ENCODE data around the gene LRRC3.

LRRC3 gene

GRCh38 chr21:44456214-44456914, 1.1 kb downstream of the LRRC3 start:
- Mint-ChIP-seq H3K27me3 (peaks cover 13% of the 10 kb centered on the region), H3K4me3 (peak overlapping the region; percentile 57), H3K36me3 (ENCODE audit: low read depth) (no peaks in the 10 kb centered on the region), H3K9me3 (peaks cover 3% of the 10 kb centered on the region), H3K4me1 (ENCODE audit: low read depth) (peaks cover 4% of the 10 kb centered on the region), H3K27ac (no peak overlapping the region)
- no peak for DNase-seq

GRCh38 chr21:44456915-44457736, 1.8 kb downstream of the LRRC3 start:
- H3K27ac Mint-ChIP-seq: no peak overlapping the region
- H3K36me3 Mint-ChIP-seq (ENCODE audit: low read depth): no peaks in the 10 kb centered on the region
- DNase-seq: no peak
- peak overlapping the region; percentile 57 for H3K4me3 Mint-ChIP-seq
- H3K9me3 Mint-ChIP-seq: peaks cover 3% of the 10 kb centered on the region
- H3K27me3 Mint-ChIP-seq: peaks cover 12% of the 10 kb centered on the region
- peaks cover 4% of the 10 kb centered on the region for H3K4me1 Mint-ChIP-seq (ENCODE audit: low read depth)

GRCh38 chr21:44458971-44459711, 3.8 kb downstream of the LRRC3 start:
- H3K27ac Mint-ChIP-seq: no peak overlapping the region
- H3K36me3 Mint-ChIP-seq (ENCODE audit: low read depth): no peaks in the 10 kb centered on the region
- H3K4me3 Mint-ChIP-seq: no peak overlapping the region
- H3K4me1 Mint-ChIP-seq (ENCODE audit: low read depth): peaks cover 4% of the 10 kb centered on the region
- H3K27me3 Mint-ChIP-seq: peaks cover 5% of the 10 kb centered on the region
- H3K9me3 Mint-ChIP-seq: peaks cover 3% of the 10 kb centered on the region
- DNase-seq: no peak

GRCh38 chr21:44459712-44460440, 4.6 kb downstream of the LRRC3 start:
- Mint-ChIP-seq H3K36me3 (ENCODE audit: low read depth) (no peaks in the 10 kb centered on the region), H3K4me3 (no peak overlapping the region), H3K27me3 (no peaks in the 10 kb centered on the region), H3K9me3 (no peaks in the 10 kb centered on the region), H3K27ac (no peak overlapping the region), H3K4me1 (ENCODE audit: low read depth) (peaks cover 3% of the 10 kb centered on the region)
- no peak for DNase-seq

GRCh38 chr21:44460441-44460755, 5.1 kb downstream of the LRRC3 start:
- H3K36me3 Mint-ChIP-seq (ENCODE audit: low read depth): no peaks in the 10 kb centered on the region
- no peak overlapping the region for H3K4me3 Mint-ChIP-seq
- no peak overlapping the region for H3K27ac Mint-ChIP-seq
- H3K27me3 Mint-ChIP-seq: no peaks in the 10 kb centered on the region
- peaks cover 3% of the 10 kb centered on the region for H3K4me1 Mint-ChIP-seq (ENCODE audit: low read depth)
- DNase-seq: no peak
- H3K9me3 Mint-ChIP-seq: no peaks in the 10 kb centered on the region

- H3K27me3 Mint-ChIP-seq: no peaks in the 10 kb centered on the region
- no peak overlapping the region for H3K4me3 Mint-ChIP-seq
These were observed 5.7 kb downstream of the LRRC3 start for GRCh38 chr21:44461005-44461404.

GRCh38 chr21:44461464-44462001, 6.2 kb downstream of the LRRC3 start:
- H3K27ac Mint-ChIP-seq: no peak overlapping the region
- DNase-seq: no peak
- no peaks in the 10 kb centered on the region for H3K9me3 Mint-ChIP-seq
- peaks cover under 1% of the 10 kb centered on the region for H3K4me1 Mint-ChIP-seq (ENCODE audit: low read depth)
- H3K4me3 Mint-ChIP-seq: no peak overlapping the region
- no peaks in the 10 kb centered on the region for H3K27me3 Mint-ChIP-seq
- H3K36me3 Mint-ChIP-seq (ENCODE audit: low read depth): no peaks in the 10 kb centered on the region

More at GRCh38 chr21:44461005-44461404, 5.7 kb downstream of the LRRC3 start:
- Mint-ChIP-seq H3K27ac (no peak overlapping the region), H3K9me3 (no peaks in the 10 kb centered on the region), H3K36me3 (ENCODE audit: low read depth) (no peaks in the 10 kb centered on the region), H3K4me1 (ENCODE audit: low read depth) (peaks cover 3% of the 10 kb centered on the region)
- DNase-seq: no peak

- H3K27ac Mint-ChIP-seq: no peak overlapping the region
These were observed 7.0 kb downstream of the LRRC3 start for GRCh38 chr21:44462086-44462833.

GRCh38 chr21:44462834-44463200, 7.5 kb downstream of the LRRC3 start:
- no peaks in the 10 kb centered on the region for H3K27me3 Mint-ChIP-seq
- no peak for DNase-seq
- no peaks in the 10 kb centered on the region for H3K36me3 Mint-ChIP-seq (ENCODE audit: low read depth)
- H3K4me3 Mint-ChIP-seq: no peak overlapping the region
- no peak overlapping the region for H3K27ac Mint-ChIP-seq
- H3K4me1 Mint-ChIP-seq (ENCODE audit: low read depth): no peaks in the 10 kb centered on the region
- H3K9me3 Mint-ChIP-seq: no peaks in the 10 kb centered on the region

More at GRCh38 chr21:44462086-44462833, 7.0 kb downstream of the LRRC3 start:
- H3K36me3 Mint-ChIP-seq (ENCODE audit: low read depth): no peaks in the 10 kb centered on the region
- DNase-seq: no peak
- no peaks in the 10 kb centered on the region for H3K27me3 Mint-ChIP-seq
- no peak overlapping the region for H3K4me3 Mint-ChIP-seq
- no peaks in the 10 kb centered on the region for H3K9me3 Mint-ChIP-seq
- no peaks in the 10 kb centered on the region for H3K4me1 Mint-ChIP-seq (ENCODE audit: low read depth)

- no peak for DNase-seq
- Mint-ChIP-seq H3K36me3 (ENCODE audit: low read depth) (no peaks in the 10 kb centered on the region), H3K4me1 (ENCODE audit: low read depth) (no peaks in the 10 kb centered on the region), H3K9me3 (no peaks in the 10 kb centered on the region), H3K4me3 (no peak overlapping the region), H3K27ac (no peak overlapping the region), H3K27me3 (no peaks in the 10 kb centered on the region)
These were observed 8.4 kb downstream of the LRRC3 start for GRCh38 chr21:44463724-44464123.

GRCh38 chr21:44464351-44464750, 9.0 kb downstream of the LRRC3 start:
- Mint-ChIP-seq H3K9me3 (no peaks in the 10 kb centered on the region), H3K4me1 (ENCODE audit: low read depth) (no peaks in the 10 kb centered on the region), H3K4me3 (no peak overlapping the region), H3K27ac (no peak overlapping the region), H3K36me3 (ENCODE audit: low read depth) (no peaks in the 10 kb centered on the region), H3K27me3 (no peaks in the 10 kb centered on the region)
- no peak for DNase-seq

GRCh38 chr21:44466351-44466954, 11.1 kb downstream of the LRRC3 start:
- H3K4me3 Mint-ChIP-seq: no peak overlapping the region
- H3K9me3 Mint-ChIP-seq: no peaks in the 10 kb centered on the region
- DNase-seq: no peak
- no peaks in the 10 kb centered on the region for H3K27me3 Mint-ChIP-seq
- H3K36me3 Mint-ChIP-seq (ENCODE audit: low read depth): no peaks in the 10 kb centered on the region
- H3K4me1 Mint-ChIP-seq (ENCODE audit: low read depth): no peaks in the 10 kb centered on the region
- H3K27ac Mint-ChIP-seq: no peak overlapping the region

All from activated T-cell treated with anti-CD3 and anti-CD28 coated beads, Interleukin-2, amount 50 U/mL, for 24 hours (primary cell).